ENCODE results near the gene XRCC5. TPM values are rescaled to one million over a fixed set of nuclear protein-coding genes. Genes with fewer than 3 reads are reported as not detected.

Gene XRCC5
- total RNA-seq, 1 experiment from 2014 or later, result 534 TPM

DNA sequence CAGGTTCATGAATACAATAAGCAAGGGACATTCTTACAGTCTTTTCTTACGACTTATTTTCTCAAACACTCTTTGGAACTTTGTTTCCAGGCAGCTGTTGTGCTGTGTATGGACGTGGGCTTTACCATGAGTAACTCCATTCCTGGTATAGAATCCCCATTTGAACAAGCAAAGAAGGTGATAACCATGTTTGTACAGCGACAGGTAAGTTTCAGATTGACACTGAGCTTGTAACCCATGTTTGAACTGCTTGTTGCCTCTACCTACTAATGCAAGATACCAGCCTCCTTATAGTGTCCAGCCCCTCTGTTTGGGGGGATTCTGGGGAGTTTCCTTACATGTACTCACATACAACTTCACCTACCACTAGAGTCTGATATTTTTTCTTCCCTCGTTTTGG, 3.8 kb downstream of the XRCC5 start:
- Histone ChIP-seq H3K4me3 (ENCODE audit: low read depth, low read length, poor library complexity, severe bottlenecking) (no peak overlapping the region), H3K27me3 (replicated peaks; ENCODE audit: insufficient read depth, low read depth, low read length, poor library complexity) (no peaks in the 10 kb centered on the region), H3K9me3 (ENCODE audit: low read depth, low read length, poor library complexity, severe bottlenecking) (no peaks in the 10 kb centered on the region), H3K36me3 (ENCODE audit: insufficient read depth, low read length, poor library complexity, severe bottlenecking) (peaks cover 65% of the 10 kb centered on the region), H3K4me1 (ENCODE audit: insufficient read depth, low read length, poor library complexity, severe bottlenecking) (peaks cover 58% of the 10 kb centered on the region), H3K27ac (ENCODE audit: low read depth, low read length, poor library complexity, severe bottlenecking) (peak overlapping the region; percentile 57)
- BruUV-seq (replicated peaks), result no TSS peak
- ChIA-PET CTCF (no interaction called here), POLR2A (ENCODE audit: low non-redundant PET) (no interaction called here)
- intact Hi-C loops (cut with micrococcal nuclease; ENCODE audit: unreplicated experiment), result no loop called here
- no peak for DNase-seq (ENCODE audit: low spot score)
- TF ChIP-seq EZH2 (IDR thresholded peaks at IDR 0.05; ENCODE audit: borderline replicate concordance, low read depth, low read length, poor library complexity, severe bottlenecking), result no peak
- TF ChIP-seq, protein P1, sequence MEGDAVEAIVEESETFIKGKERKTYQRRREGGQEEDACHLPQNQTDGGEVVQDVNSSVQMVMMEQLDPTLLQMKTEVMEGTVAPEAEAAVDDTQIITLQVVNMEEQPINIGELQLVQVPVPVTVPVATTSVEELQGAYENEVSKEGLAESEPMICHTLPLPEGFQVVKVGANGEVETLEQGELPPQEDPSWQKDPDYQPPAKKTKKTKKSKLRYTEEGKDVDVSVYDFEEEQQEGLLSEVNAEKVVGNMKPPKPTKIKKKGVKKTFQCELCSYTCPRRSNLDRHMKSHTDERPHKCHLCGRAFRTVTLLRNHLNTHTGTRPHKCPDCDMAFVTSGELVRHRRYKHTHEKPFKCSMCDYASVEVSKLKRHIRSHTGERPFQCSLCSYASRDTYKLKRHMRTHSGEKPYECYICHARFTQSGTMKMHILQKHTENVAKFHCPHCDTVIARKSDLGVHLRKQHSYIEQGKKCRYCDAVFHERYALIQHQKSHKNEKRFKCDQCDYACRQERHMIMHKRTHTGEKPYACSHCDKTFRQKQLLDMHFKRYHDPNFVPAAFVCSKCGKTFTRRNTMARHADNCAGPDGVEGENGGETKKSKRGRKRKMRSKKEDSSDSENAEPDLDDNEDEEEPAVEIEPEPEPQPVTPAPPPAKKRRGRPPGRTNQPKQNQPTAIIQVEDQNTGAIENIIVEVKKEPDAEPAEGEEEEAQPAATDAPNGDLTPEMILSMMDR (conservative IDR thresholded peaks at IDR 0.05; ENCODE audit: low read depth, low read length), result no peak

DNA sequence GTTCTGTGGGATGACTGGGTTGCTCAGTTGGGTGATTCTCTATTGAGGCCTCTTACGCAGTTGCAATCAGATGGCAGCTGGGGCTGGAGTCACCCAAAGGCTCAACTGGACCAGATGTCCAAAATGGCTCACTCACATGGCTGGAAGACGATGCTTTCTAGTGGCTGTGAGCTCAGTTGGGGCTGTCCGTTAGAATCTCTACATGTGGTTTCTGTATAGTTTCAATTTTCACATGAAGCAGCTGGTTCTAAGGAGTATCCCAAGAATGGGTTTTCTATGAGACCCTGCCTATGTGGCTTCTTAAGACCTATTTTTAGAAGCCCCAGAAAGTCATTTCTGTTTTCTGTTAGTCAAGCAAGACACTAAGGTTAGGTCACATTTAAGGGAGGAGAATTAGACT, 4.4 kb downstream of the XRCC5 start:
- H3K4me3 ChIP-seq (ENCODE audit: low read depth, low read length, poor library complexity, severe bottlenecking), result no peak overlapping the region
- H3K4me1 ChIP-seq (ENCODE audit: insufficient read depth, low read length, poor library complexity, severe bottlenecking), result peaks cover 61% of the 10 kb centered on the region
- ChIA-PET POLR2A (ENCODE audit: low non-redundant PET) (interaction anchor here (0.7 kb wide), 1 partner anchor 11 kb away, joined by 3 read pairs; no protein-coding TSS in a partner anchor), CTCF (no interaction called here)
- intact Hi-C loops (cut with micrococcal nuclease; ENCODE audit: unreplicated experiment), result no loop called here
- BruUV-seq (replicated peaks), result no TSS peak
- H3K27ac ChIP-seq (ENCODE audit: low read depth, low read length, poor library complexity, severe bottlenecking), result peak overlapping the region; percentile 57
- H3K36me3 ChIP-seq (ENCODE audit: insufficient read depth, low read length, poor library complexity, severe bottlenecking), result peaks cover 71% of the 10 kb centered on the region
- H3K27me3 ChIP-seq (replicated peaks; ENCODE audit: insufficient read depth, low read depth, low read length, poor library complexity), result no peaks in the 10 kb centered on the region
- DNase-seq (ENCODE audit: low spot score), result no peak
- TF ChIP-seq, protein P1 (conservative IDR thresholded peaks at IDR 0.05; ENCODE audit: low read depth, low read length), result no peak
- TF ChIP-seq EZH2 (IDR thresholded peaks at IDR 0.05; ENCODE audit: borderline replicate concordance, low read depth, low read length, poor library complexity, severe bottlenecking), result no peak
- H3K9me3 ChIP-seq (ENCODE audit: low read depth, low read length, poor library complexity, severe bottlenecking), result no peaks in the 10 kb centered on the region

DNA sequence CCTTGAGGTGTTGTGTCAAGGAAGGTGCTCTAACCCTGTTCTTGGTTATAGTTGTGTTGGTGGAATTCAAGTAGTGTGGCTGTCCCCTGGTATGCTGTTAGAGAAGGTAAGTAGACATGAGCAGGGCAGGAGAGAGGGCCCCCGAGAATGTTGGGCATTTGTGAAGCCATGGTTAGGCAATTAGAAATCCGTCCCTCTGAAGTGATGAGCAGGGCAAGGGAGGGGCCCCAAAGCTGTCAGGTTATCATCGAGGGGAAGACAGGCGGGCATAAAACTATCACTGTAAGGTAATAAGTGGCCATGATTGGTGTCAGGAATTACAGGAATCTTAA, 5.2 kb downstream of the XRCC5 start:
- CTCF ChIA-PET, result interaction anchor here (0.5 to 0.7 kb wide), 5 partner anchors 26 to 231 kb away, joined by 3 to 5 read pairs (median 3); no protein-coding TSS in a partner anchor
- H3K9me3 ChIP-seq (ENCODE audit: low read depth, low read length, poor library complexity, severe bottlenecking), result no peaks in the 10 kb centered on the region
- no peaks in the 10 kb centered on the region for H3K27me3 ChIP-seq (replicated peaks; ENCODE audit: insufficient read depth, low read depth, low read length, poor library complexity)
- intact Hi-C loops (cut with micrococcal nuclease; ENCODE audit: unreplicated experiment), result no loop called here
- peak overlapping the region; percentile 57 for H3K27ac ChIP-seq (ENCODE audit: low read depth, low read length, poor library complexity, severe bottlenecking)
- no TSS peak for BruUV-seq (replicated peaks)
- POLR2A ChIA-PET (ENCODE audit: low non-redundant PET), result no interaction called here
- TF ChIP-seq, protein P1 (conservative IDR thresholded peaks at IDR 0.05; ENCODE audit: low read depth, low read length), result no peak
- no peak for TF ChIP-seq EZH2 (IDR thresholded peaks at IDR 0.05; ENCODE audit: borderline replicate concordance, low read depth, low read length, poor library complexity, severe bottlenecking)
- H3K36me3 ChIP-seq (ENCODE audit: insufficient read depth, low read length, poor library complexity, severe bottlenecking), result peaks cover 78% of the 10 kb centered on the region
- no peak for DNase-seq (ENCODE audit: low spot score)
- peaks cover 67% of the 10 kb centered on the region for H3K4me1 ChIP-seq (ENCODE audit: insufficient read depth, low read length, poor library complexity, severe bottlenecking)
- no peak overlapping the region for H3K4me3 ChIP-seq (ENCODE audit: low read depth, low read length, poor library complexity, severe bottlenecking)
